Colonic mucosa (tissue), 4 donors: ENCODE results near the gene ST7. TPM values are rescaled to one million over a fixed set of nuclear protein-coding genes. Genes with fewer than 3 reads are reported as not detected.

Experiments used
- DNase-seq: peaks from one replicate; pipeline ENCODE4 v3.0.0-alpha.2; 2020
- H3K27ac ChIP-seq: fragments of 200-600 bp; one replicate; pipeline ENCODE4 v1.8.0; 2021
- H3K27me3 ChIP-seq: fragments of 200-600 bp; one replicate; pipeline ENCODE4 v1.8.0; 2021
- H3K36me3 ChIP-seq: fragments of 200-600 bp; one replicate; pipeline ENCODE4 v1.8.0; 2021
- H3K4me1 ChIP-seq: fragments of 200-600 bp; one replicate; pipeline ENCODE4 v1.8.0; 2021; ENCODE audit warnings: mild to moderate bottlenecking
- H3K4me3 ChIP-seq: fragments of 200-600 bp; one replicate; pipeline ENCODE4 v1.8.0; 2021
- H3K9ac ChIP-seq, 2 donors: one replicate each; pipeline ENCODE4 v1.7.0; 2013; ENCODE audit warnings: control low read depth in 2 of 2, low read depth in 2 of 2, low read length in 2 of 2
- H3K9me3 ChIP-seq: fragments of 200-600 bp; one replicate; pipeline ENCODE4 v1.8.0; 2021
- intact Hi-C: fragments of 100-400 bp; cut with DNase I; formaldehyde crosslinking; loops from one replicate; pipeline ENCODE4 v1.14.1; 2022
- total RNA-seq, 2 donors: library from RNA; stranded (reverse); fragmentation: NEBNext Ultra II Directional in 1 of 2; extraction: Animal tissue kit (Norgen Biotek cat#: 25700) in 1 of 2; gene quantifications; one replicate each; pipeline ENCODE4 v1.2.1, GENCODE V29; 2021
- TF ChIP-seq, protein P1 (sequence below): fragments of 200-600 bp; IDR thresholded peaks from one replicate; pipeline ENCODE4 v1.8.0; 2022; ENCODE audit warnings: antibody characterized with exemption, mild to moderate bottlenecking
- donor health status: healthy.
- donor health status: DM: no; HTN: no; CAD: no.
- donor health status: DM: no; HTN: no; CAD: no.

Gene ST7
- total RNA-seq, 2 donors from 2014 or later = 10.6 to 12.2 TPM

DNA sequence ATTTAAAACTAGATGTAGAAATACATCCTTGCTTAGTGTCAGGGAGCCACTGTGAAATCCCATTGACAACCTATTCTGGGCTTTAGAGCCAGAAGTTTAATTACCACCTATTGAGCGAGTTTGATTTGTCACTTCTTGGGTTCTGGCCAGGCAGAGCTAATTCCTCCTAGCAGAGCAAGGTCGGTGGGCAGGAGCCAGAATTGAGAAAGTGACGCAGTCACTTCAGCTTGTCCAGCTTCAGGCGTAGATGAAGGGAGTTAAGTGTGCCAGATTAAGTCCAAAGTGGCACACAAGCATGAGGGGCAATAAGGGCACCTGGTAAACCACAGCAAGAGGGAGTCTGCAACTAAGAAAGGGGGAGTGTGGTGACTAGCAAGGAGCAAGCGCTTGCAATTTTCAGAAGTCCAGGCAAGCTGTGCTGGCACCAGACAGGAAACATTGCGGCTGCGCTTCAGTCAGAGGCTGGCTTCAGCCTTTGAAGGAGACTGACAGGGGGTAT lies 119.4 kb downstream of the ST7 start:
- Histone ChIP-seq H3K4me3 (no peak overlapping the region), H3K36me3 (no peaks in the 10 kb centered on the region), H3K27me3 (no peaks in the 10 kb centered on the region), H3K9me3 (no peaks in the 10 kb centered on the region), H3K4me1 (no peaks in the 10 kb centered on the region), H3K27ac (no peak overlapping the region), H3K9ac (no peak overlapping the region)
- TF ChIP-seq, protein P1, sequence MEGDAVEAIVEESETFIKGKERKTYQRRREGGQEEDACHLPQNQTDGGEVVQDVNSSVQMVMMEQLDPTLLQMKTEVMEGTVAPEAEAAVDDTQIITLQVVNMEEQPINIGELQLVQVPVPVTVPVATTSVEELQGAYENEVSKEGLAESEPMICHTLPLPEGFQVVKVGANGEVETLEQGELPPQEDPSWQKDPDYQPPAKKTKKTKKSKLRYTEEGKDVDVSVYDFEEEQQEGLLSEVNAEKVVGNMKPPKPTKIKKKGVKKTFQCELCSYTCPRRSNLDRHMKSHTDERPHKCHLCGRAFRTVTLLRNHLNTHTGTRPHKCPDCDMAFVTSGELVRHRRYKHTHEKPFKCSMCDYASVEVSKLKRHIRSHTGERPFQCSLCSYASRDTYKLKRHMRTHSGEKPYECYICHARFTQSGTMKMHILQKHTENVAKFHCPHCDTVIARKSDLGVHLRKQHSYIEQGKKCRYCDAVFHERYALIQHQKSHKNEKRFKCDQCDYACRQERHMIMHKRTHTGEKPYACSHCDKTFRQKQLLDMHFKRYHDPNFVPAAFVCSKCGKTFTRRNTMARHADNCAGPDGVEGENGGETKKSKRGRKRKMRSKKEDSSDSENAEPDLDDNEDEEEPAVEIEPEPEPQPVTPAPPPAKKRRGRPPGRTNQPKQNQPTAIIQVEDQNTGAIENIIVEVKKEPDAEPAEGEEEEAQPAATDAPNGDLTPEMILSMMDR = no peak
- DNase-seq = no peak
- intact Hi-C loops = no loop called here

DNA sequence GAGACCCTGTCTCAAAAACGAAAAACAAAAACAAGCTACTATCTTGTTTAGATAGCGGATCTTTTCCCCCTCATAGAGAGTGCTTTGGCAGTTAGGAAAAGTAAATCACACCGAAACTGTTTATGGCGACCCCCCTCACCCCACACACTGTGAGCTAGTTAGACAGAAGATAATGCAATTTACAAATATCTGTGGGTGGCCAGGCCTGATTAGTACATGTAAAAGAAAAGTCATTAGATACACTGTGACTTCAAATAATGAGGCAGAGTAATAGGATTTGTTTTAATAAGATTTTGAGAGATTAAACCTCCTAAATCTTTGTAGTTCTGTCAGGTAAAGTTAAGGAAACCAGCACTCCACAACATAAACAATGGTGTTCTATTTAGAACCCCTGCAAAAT lies 121.1 kb downstream of the ST7 start:
- Histone ChIP-seq H3K27me3 (no peaks in the 10 kb centered on the region), H3K4me3 (no peak overlapping the region), H3K4me1 (no peaks in the 10 kb centered on the region), H3K36me3 (no peaks in the 10 kb centered on the region), H3K27ac (no peak overlapping the region), H3K9ac (no peak overlapping the region), H3K9me3 (no peaks in the 10 kb centered on the region)
- no peak for DNase-seq
- TF ChIP-seq, protein P1 = no peak
- intact Hi-C loops = no loop called here

DNA sequence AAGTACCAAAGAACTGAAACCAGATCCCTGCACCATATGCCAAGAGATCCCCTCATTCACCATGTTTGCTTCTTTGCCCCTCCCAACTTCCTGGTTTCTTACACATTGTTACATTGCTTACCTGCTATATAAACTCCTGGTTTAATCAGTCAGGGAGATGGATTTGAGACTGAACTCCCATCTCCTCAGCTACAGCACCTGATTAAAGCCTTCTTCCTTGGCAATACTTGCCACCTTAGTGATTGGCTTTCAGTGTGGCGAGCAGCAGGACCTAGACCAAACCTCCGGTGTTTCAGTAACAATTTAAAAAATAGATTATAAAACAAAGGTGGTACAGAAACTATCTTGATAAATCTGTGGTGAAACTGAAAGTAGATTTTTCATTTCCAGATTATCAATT lies 122.6 kb downstream of the ST7 start:
- Histone ChIP-seq H3K9ac (no peak overlapping the region), H3K4me3 (no peak overlapping the region), H3K9me3 (no peaks in the 10 kb centered on the region), H3K27ac (no peak overlapping the region), H3K4me1 (no peaks in the 10 kb centered on the region), H3K27me3 (no peaks in the 10 kb centered on the region), H3K36me3 (no peaks in the 10 kb centered on the region)
- TF ChIP-seq, protein P1 = no peak
- intact Hi-C loops = no loop called here
- DNase-seq = no peak

DNA sequence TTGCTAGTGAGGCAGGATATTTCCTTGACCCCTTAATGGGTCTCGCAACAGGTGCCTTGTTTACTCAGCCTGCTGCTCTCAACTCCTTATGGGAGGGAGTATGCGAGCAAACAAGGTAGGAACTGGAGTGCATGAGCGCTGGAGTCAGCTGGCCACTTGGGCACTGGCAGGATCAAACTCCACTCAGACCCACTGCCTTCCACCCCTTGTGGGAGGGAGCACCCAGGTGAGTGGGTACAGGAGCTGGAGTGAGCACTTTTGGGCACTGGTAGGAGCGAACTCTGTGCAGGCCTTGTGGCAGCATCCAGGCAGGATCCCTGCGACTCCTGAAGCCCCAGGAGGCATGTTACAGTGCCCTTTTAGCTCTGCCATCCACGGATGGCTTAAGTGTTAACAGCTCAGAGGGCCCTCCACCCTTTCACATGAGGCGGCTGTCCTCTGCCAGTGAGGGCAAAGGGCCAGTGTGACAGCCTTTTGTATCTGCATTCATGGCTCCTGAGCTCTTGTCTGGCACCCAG lies 123.2 kb downstream of the ST7 start:
- no peak overlapping the region for H3K9ac ChIP-seq
- intact Hi-C loops = no loop called here
- H3K36me3 ChIP-seq = no peaks in the 10 kb centered on the region
- H3K4me1 ChIP-seq = no peaks in the 10 kb centered on the region
- H3K27ac ChIP-seq = no peak overlapping the region
- no peak overlapping the region for H3K4me3 ChIP-seq
- no peaks in the 10 kb centered on the region for H3K9me3 ChIP-seq
- TF ChIP-seq, protein P1 = no peak
- DNase-seq = no peak
- H3K27me3 ChIP-seq = no peaks in the 10 kb centered on the region

DNA sequence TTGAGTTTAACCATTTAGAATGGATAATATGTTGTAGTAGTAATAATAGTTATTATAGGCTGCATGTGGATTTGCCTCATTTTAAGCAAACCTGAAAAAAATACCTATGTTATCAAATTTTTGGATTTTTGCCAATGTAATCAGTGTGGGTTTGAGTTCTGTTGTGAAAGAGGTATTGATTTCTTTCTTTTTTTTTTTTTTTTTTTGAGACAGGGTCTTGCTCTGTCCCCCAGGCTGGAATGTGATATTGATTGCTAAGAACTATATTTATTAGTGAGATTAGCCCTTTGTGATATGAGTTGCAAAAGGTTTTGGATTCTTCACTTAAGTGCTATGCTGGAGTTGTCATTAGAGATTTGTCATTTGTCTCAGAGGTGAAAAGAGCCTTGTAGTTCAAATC lies 124.4 kb downstream of the ST7 start:
- Histone ChIP-seq H3K9ac (no peak overlapping the region), H3K27me3 (no peaks in the 10 kb centered on the region), H3K36me3 (no peaks in the 10 kb centered on the region), H3K27ac (no peak overlapping the region), H3K9me3 (no peaks in the 10 kb centered on the region), H3K4me3 (no peak overlapping the region), H3K4me1 (no peaks in the 10 kb centered on the region)
- TF ChIP-seq, protein P1 = no peak
- no peak for DNase-seq
- intact Hi-C loops = no loop called here
